ENCODE data around the gene TMEM233.

The TMEM233 gene

GRCh38 chr12:119687406-119687805, 93.8 kb downstream of the TMEM233 start:
- no peaks in the 10 kb centered on the region for H3K9me3 Mint-ChIP-seq
- H3K4me1 Mint-ChIP-seq, result peaks cover 6% of the 10 kb centered on the region
- H3K4me3 Mint-ChIP-seq, result no peak overlapping the region
- peaks cover 6% of the 10 kb centered on the region for H3K36me3 Mint-ChIP-seq (ENCODE audit: low read depth)
- no peak for DNase-seq
- ATAC-seq, result no peak
- no peak overlapping the region for H3K27ac Mint-ChIP-seq
- H3K27me3 Mint-ChIP-seq, result no peaks in the 10 kb centered on the region

DNA sequence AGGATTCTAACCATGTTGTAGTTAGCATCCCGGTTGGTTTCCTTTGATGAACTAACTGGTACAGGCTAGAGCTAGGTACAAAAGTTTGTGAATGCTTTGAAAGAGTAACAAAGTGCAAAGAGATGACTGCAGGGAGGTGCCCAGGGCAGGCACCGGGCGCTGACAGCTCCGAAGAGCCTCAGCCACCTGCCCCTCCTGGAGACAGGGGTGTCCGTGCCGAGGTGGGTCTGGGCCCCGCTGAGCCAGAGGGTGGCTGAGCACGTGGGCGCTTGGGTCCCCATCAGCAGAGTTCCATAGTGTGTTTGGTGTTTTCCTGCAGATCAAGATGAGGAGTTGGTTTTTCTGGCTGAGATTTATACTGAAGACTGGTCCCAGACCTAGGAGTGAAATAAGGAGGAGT, 94.3 kb downstream of the TMEM233 start:
- H3K27ac Mint-ChIP-seq, result no peak overlapping the region

DNA sequence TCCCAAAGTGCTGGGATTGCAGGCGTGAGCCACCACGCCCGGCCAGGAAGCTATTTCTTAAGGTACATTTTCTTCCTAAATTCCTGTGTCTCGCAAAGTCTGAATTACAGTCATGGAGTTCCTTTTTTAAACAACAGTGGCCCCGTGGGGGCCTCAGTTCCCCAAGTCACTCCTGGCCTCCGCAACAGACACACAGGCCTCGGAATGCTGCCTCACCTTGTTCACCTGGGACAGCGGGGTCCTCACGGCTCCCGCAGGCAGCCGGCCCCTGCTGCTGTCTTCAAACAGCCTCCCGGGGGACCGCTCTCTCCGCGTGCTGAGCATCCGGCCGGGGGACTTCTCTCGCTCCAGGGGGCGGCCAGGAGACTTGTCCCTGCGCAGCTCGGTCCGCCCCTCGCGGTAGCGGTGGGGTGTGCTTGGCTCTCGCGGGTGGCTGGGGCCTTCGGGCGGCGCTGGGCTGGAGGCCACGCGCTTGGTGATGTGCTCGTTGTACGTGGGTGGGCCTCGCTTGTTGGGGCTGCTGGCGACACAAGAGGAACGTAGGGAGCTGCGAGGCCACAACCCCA, 96.4 kb downstream of the TMEM233 start:
- H3K27ac Mint-ChIP-seq, result no peak overlapping the region
- DNase-seq (no peak), ATAC-seq (no peak)
- no peaks in the 10 kb centered on the region for H3K4me1 Mint-ChIP-seq
- H3K36me3 Mint-ChIP-seq (ENCODE audit: low read depth), result peaks cover 4% of the 10 kb centered on the region
- H3K27me3 Mint-ChIP-seq, result no peaks in the 10 kb centered on the region
- H3K4me3 Mint-ChIP-seq, result no peak overlapping the region
- H3K9me3 Mint-ChIP-seq, result no peaks in the 10 kb centered on the region

More for the DNA sequence above, 94.3 kb downstream of the TMEM233 start:
- no peak for ATAC-seq
- Mint-ChIP-seq H3K9me3 (no peaks in the 10 kb centered on the region), H3K27me3 (no peaks in the 10 kb centered on the region), H3K4me3 (no peak overlapping the region), H3K36me3 (ENCODE audit: low read depth) (peaks cover 6% of the 10 kb centered on the region), H3K4me1 (peaks cover 2% of the 10 kb centered on the region)
- no peak for DNase-seq

DNA sequence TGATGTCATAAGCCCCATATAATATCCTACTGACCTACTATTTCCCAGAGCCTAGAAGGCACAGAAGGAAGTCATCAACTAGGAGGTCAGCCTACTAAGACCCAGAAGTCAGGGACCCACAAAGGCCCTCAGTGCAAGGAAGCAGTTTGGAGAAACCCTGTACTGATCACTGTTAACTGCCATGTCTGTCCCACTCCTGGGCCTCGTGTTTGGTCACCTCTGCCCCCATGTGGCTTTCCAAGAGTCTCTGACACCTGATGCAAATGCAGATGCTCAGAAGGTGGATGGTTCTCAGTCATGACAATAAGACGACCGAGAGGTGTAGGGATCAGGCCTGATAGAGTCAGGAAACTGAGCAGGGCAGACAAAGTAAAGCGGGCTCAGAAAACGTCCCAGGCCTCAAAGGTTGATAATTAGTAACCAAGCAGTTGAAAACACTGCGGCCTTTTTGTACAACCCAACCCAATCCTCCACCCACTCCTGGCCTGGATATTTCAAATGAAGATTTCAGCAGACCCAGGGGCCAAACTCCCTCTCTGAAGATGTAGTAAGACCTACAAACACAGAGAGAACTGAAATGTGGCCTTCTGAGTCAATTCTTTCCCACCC, 97.7 kb downstream of the TMEM233 start:
- Mint-ChIP-seq H3K9me3 (no peaks in the 10 kb centered on the region), H3K36me3 (ENCODE audit: low read depth) (peaks cover 4% of the 10 kb centered on the region), H3K4me1 (no peaks in the 10 kb centered on the region), H3K27me3 (no peaks in the 10 kb centered on the region), H3K27ac (no peak overlapping the region), H3K4me3 (no peak overlapping the region)
- no peak for DNase-seq
- ATAC-seq, result no peak

DNA sequence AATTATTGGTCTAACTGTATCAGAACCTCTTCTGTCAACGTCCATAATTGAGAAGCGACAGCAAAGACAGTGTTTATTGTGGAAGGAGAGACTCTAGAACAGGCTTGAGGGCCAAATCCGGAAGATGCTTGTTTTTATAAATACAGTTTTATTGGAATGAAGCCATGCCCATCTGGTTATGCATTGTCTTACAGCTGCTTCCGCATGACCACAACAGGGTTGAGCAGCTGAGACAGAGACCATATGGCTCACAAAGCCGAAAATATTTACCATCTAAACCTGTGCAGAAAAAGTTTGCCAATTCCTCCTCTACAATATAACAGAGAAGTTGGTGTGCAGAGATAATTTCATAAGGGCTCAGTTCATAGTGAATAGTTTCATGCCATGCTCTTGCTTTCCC, 98.8 kb downstream of the TMEM233 start:
- Mint-ChIP-seq H3K4me3 (no peak overlapping the region), H3K9me3 (no peaks in the 10 kb centered on the region), H3K27ac (no peak overlapping the region), H3K36me3 (ENCODE audit: low read depth) (peaks cover 11% of the 10 kb centered on the region), H3K27me3 (no peaks in the 10 kb centered on the region), H3K4me1 (no peaks in the 10 kb centered on the region)
- ATAC-seq, result no peak
- DNase-seq, result no peak
